OCI-LY3 (cell line): ENCODE measurements around the gene INAFM1.
"Not testable (repeated sequence)": the region's sequence is repeated elsewhere in the genome, so short reads cannot be mapped to it uniquely, and the experiment has no call there.

Experiments
- H2AFZ ChIP-seq: fragments of 200-600, 300-600 bp; shearing (Covaris generic); 2 replicates; pipeline ENCODE4 v1.6.0; 2014; ENCODE audit warnings: antibody characterized with exemption, low read depth, low read length
- H3K27ac ChIP-seq: fragments of 200-600, 300-600 bp; sonication (generic); 2 replicates; pipeline ENCODE4 v1.5.1; 2014; ENCODE audit warnings: mild to moderate bottlenecking, low read length, moderate library complexity, mixed read lengths
- H3K27me3 ChIP-seq: fragments of 200-600, 300-600 bp; sonication (generic); 2 replicates; pipeline ENCODE4 v1.6.1; 2014; ENCODE audit warnings: low read depth, low read length, mixed read lengths
- H3K36me3 ChIP-seq: fragments of 200-600, 300-600 bp; sonication (generic); replicated peaks from 2 replicates; pipeline ENCODE3; 2014; ENCODE audit warnings: low read depth, low read length, mixed read lengths
- H3K4me1 ChIP-seq: fragments of 300-600, 200-600 bp; sonication (generic); 2 replicates; pipeline ENCODE4 v1.6.1; 2014; ENCODE audit warnings: low read length, mixed read lengths
- H3K4me2 ChIP-seq: fragments of 200-600, 300-600 bp; sonication (generic); 2 replicates; pipeline ENCODE4 v1.6.1; 2014; ENCODE audit warnings: low read length, mixed read lengths
- H3K4me3 ChIP-seq: fragments of 300-600, 200-600 bp; sonication (generic); 2 replicates; pipeline ENCODE4 v1.5.1; 2014; ENCODE audit warnings: antibody characterized with exemption, mild to moderate bottlenecking, low read length, moderate library complexity
- H3K79me2 ChIP-seq: fragments of 300-600, 200-600 bp; shearing (Covaris generic); 2 replicates; pipeline ENCODE4 v1.6.1; 2014; ENCODE audit warnings: mild to moderate bottlenecking, low read length, mixed read lengths
- H3K9ac ChIP-seq: fragments of 300-600, 200-600 bp; shearing (Covaris generic); 2 replicates; pipeline ENCODE4 v1.6.0; 2014; ENCODE audit warnings: mild to moderate bottlenecking, low read length, moderate library complexity
- H3K9me3 ChIP-seq: fragments of 200-600, 300-600 bp; shearing (Covaris generic); 2 replicates; pipeline ENCODE4 v1.6.1; 2014; ENCODE audit warnings: low read length, mixed read lengths; ENCODE audit not compliant: insufficient read depth
- H4K20me1 ChIP-seq: fragments of 200-600, 300-600 bp; sonication (generic); 2 replicates; pipeline ENCODE4 v1.6.1; 2016; ENCODE audit warnings: low read length, mixed read lengths; ENCODE audit not compliant: insufficient read depth
- CTCF ChIP-seq: fragments of 200-600, 300-600 bp; sonication (generic); IDR thresholded peaks from 2 replicates; pipeline ENCODE4 v1.5.1; 2014; ENCODE audit warnings: antibody characterized with exemption, low read length, low read depth
- EZH2phosphoT487 ChIP-seq: fragments of 200-600 bp; shearing (Covaris generic); IDR thresholded peaks from 2 replicates; pipeline ENCODE4 v1.6.1; 2018; ENCODE audit warnings: antibody characterized with exemption, mixed run types, low read depth

Gene INAFM1

GRCh38 chr19:47257411-47258169 is 17.1 kb upstream of the INAFM1 start:
- H4K20me1 ChIP-seq = 0 out of 2 replicates have a peak, but pooled peaks cover 4% of the 10 kb centered on the region
- H3K4me3 ChIP-seq = peak overlapping the region; percentile 81
- peak overlapping the region; percentile 67 for H3K9ac ChIP-seq
- H3K27ac ChIP-seq = peak overlapping the region; percentile 44
- peaks cover 8% of the 10 kb centered on the region for H3K4me1 ChIP-seq
- H3K79me2 ChIP-seq = peaks cover 8% of the 10 kb centered on the region
- H3K4me2 ChIP-seq = peak overlapping the region; percentile 86
- TF ChIP-seq CTCF (no peak), EZH2phosphoT487 (no peak)
- H3K36me3 ChIP-seq = peaks cover 18% of the 10 kb centered on the region
- H3K27me3 ChIP-seq = no peaks in the 10 kb centered on the region
- H2AFZ ChIP-seq = peak overlapping the region; percentile 24; the same call in 1 of the 2 replicates
- no peaks in the 10 kb centered on the region for H3K9me3 ChIP-seq

DNA sequence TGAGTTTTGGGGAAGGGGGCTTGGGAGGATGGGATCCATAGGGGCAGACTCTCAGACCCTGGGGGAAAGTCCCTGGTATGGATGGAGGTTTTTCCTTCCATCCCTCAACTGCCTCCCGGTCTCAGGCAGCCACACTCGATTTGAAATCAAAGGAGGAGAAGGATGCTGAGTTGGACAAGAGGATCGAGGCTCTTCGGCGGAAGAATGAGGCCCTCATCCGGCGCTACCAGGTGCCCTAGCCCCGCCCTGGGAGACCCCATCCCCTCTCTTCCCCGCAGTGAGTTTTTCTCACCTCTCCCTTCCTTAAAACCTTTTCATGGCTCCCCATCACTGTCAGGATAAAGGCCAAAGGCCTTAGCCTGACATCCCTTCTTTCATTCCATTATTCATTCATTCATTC is 16.3 kb upstream of the INAFM1 start:
- no peak for TF ChIP-seq EZH2phosphoT487
- H3K4me2 ChIP-seq = no peak overlapping the region

GRCh38 chr19:47258895-47259555 is 15.7 kb upstream of the INAFM1 start:
- Histone ChIP-seq H3K36me3 (peaks cover 19% of the 10 kb centered on the region), H3K9ac (no peak overlapping the region), H3K4me1 (peaks cover 8% of the 10 kb centered on the region), H3K79me2 (peaks cover 8% of the 10 kb centered on the region), H3K27ac (no peak overlapping the region), H3K4me3 (no peak overlapping the region), H3K9me3 (no peaks in the 10 kb centered on the region), H3K4me2 (no peak overlapping the region), H2AFZ (no peak overlapping the region), H3K27me3 (no peaks in the 10 kb centered on the region), H4K20me1 (0 out of 2 replicates have a peak, but pooled peaks cover 4% of the 10 kb centered on the region)
- no peak for TF ChIP-seq CTCF
- TF ChIP-seq EZH2phosphoT487 = no peak

More for the DNA sequence above, 16.3 kb upstream of the INAFM1 start:
- Histone ChIP-seq H3K4me3 (no peak overlapping the region), H3K9me3 (no peaks in the 10 kb centered on the region), H3K27me3 (no peaks in the 10 kb centered on the region), H3K9ac (no peak overlapping the region), H3K36me3 (peaks cover 19% of the 10 kb centered on the region), H3K27ac (no peak overlapping the region), H2AFZ (no peak overlapping the region), H3K4me1 (peaks cover 8% of the 10 kb centered on the region), H3K79me2 (peaks cover 8% of the 10 kb centered on the region), H4K20me1 (0 out of 2 replicates have a peak, but pooled peaks cover 4% of the 10 kb centered on the region)

DNA sequence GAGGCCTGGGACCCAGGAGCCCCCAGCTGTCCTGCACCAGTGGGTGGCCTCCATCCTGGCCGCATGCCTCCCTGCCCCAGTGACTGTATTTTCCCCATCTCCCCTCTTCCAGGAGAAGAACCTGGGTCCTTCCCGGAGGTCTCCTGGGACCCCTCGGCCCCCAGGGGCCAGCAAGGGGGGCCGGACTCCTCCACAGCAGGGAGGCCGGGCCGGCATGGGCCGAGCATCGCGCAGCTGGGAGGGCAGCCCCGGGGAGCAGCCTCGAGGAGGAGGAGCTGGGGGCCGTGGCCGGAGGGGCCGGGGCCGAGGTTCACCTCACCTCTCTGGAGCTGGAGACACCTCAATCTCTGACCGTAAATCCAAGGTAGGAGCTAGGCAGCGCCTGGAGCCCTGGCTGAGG is 14.2 kb upstream of the INAFM1 start:
- H3K36me3 ChIP-seq = peaks cover 21% of the 10 kb centered on the region
- H3K79me2 ChIP-seq = peaks cover 8% of the 10 kb centered on the region
- H3K27me3 ChIP-seq = no peaks in the 10 kb centered on the region
- no peaks in the 10 kb centered on the region for H3K9me3 ChIP-seq
- H3K4me1 ChIP-seq = peaks cover 8% of the 10 kb centered on the region
- no peak overlapping the region for H2AFZ ChIP-seq
- TF ChIP-seq EZH2phosphoT487 (no peak), CTCF (no peak)
- H3K27ac ChIP-seq = no peak overlapping the region
- no peak overlapping the region for H3K4me2 ChIP-seq
- no peak overlapping the region for H3K9ac ChIP-seq
- no peak overlapping the region for H3K4me3 ChIP-seq
- 0 out of 2 replicates have a peak, but pooled peaks cover 4% of the 10 kb centered on the region for H4K20me1 ChIP-seq

GRCh38 chr19:47261946-47262793 is 12.5 kb upstream of the INAFM1 start:
- not testable (repeated sequence) for H3K27me3 ChIP-seq, H3K9ac ChIP-seq, H3K4me3 ChIP-seq, H3K27ac ChIP-seq, H4K20me1 ChIP-seq, H2AFZ ChIP-seq, H3K4me1 ChIP-seq, H3K4me2 ChIP-seq, H3K79me2 ChIP-seq, H3K9me3 ChIP-seq
- H3K36me3 ChIP-seq = peaks cover 26% of the 10 kb centered on the region
